Gastroesophageal sphincter (tissue), 3 donors: Measurements from ENCODE around the gene JADE1.

Experiments used
- CTCF ChIP-seq, 4 experiments: fragments of 200-600 bp in 2 of 4; fragments of 450-650 bp in 2 of 4; sonication (generic) in 1 of 4; IDR thresholded peaks; one replicate each; pipeline ENCODE4 v1.5.1; 2017 to 2019; ENCODE audit warnings: antibody characterized with exemption in 4 of 4, mild to moderate bottlenecking in 2 of 4, moderate library complexity in 2 of 4
- POLR2A ChIP-seq, 2 donors: fragments of 450-650 bp; IDR thresholded peaks; one replicate each; pipeline ENCODE4 v1.6.1; 2017; ENCODE audit warnings: antibody characterized with exemption in 2 of 2, mild to moderate bottlenecking in 2 of 2, moderate library complexity in 1 of 2

- no peak for TF ChIP-seq POLR2A (IDR thresholded peaks at IDR 0.05)
- no peak for TF ChIP-seq CTCF (IDR thresholded peaks at IDR 0.05)
Measured at GRCh38 chr4:128855621-128856020, 46.1 kb downstream of the JADE1 start.
